Activated gamma-delta T cell (primary cell): ENCODE measurements around the gene TMCO5A.
"Not testable (repeated sequence)": the region's sequence is repeated elsewhere in the genome, so short reads cannot be mapped to it uniquely, and the experiment has no call there.

ENCODE experiments used
- DNase-seq: peaks from one replicate; lab custom pipeline; 2025; lab: John Stamatoyannopoulos, UW
- total RNA-seq, 2 donors: gene quantifications; one replicate each; lab custom pipeline; 2026; lab: John Stamatoyannopoulos, UW

Gene TMCO5A
- 0 to 0.04 reads per million in 2 donors for total RNA-seq

DNA sequence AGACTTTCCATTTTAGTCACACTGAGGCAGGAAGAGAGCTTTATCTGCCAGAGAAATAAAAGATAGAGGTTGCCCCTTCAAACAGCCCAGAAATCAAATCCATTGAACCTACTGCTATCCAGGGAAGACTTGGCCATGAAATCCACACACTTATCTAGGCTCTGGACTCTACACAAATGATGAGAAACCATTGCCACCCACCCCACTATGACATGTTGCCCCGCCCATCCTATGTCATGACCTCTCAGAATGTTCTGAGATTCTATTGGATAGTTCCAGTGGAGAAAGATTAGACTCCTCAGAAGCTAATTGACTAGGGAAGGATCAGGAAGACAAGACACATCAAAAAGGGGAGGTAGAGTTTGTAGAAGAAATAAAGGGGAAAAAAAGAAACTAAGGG lies at the start of gene TMCO5A:
Gene TMCO5A (plus strand): TSS at position 301 of the 400 bp plus-strand sequence. CDS start 1,684 bp downstream, outside the sequence.
- no peak for DNase-seq

GRCh38 chr15:37885651-37886050 lies 48.8 kb upstream of the TMCO5A start:
- no peak for DNase-seq

DNA sequence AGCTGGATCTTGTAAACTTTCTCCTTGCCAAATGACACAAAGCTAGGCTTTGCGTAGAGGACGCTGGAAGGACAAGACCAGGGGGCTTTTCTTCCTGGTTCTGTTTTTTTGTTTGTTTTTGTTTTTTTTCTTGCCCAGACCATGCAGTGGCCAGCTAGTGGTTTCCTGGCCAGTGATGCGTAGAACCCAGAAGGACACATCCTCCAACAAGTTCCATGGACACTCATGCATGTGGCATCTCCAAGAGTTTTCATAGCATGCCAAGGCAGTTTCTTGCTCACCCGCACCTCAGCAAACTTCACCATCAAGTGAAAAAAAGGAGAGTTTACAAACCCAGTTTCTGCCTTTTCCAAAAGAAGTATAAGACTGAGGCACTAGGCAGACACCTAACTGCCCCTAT lies 46.1 kb upstream of the TMCO5A start:
- DNase-seq = no peak

- DNase-seq = no peak
These were observed 42.6 kb upstream of the TMCO5A start for GRCh38 chr15:37891766-37892368.

DNA sequence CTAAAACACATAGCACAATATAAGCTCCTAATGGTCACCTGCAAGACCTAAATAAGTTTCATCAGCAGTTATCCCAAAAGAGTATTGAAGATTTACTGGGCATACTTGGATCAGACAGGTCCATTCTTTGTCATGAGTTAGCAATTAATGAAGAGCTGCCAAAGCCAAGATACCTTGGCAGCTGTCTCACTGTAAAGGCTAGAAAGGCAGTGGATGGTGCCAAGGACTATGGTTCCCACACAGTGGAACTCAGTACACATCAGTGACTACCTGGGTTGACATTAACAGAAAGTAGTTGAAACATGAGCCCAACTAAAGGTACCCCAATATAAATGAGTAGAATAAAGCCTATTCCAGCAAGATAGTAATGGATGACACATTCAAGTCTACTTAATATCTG lies 41.1 kb upstream of the TMCO5A start:
- no peak for DNase-seq

DNA sequence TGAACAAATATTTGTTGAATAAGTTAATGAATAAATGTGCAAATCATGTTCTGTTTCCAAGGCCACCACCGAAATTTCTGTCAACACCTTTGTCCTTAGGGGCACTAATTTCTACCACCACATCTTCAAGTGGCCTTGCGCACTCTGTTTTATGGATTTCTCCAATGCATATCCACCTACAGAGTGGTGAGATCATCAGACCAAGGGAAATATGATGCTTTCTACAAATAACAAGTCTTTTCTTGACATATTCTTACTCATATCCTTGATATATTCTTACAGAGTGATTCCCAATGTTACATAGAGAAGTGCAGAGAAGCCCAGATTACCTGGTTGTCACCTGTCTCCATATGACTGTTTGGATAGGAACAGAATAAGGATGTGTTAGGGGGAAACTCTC lies 36.1 kb upstream of the TMCO5A start:
- DNase-seq = no peak

- no peak for DNase-seq
These were observed 33.9 kb upstream of the TMCO5A start for GRCh38 chr15:37900326-37901221.

DNA sequence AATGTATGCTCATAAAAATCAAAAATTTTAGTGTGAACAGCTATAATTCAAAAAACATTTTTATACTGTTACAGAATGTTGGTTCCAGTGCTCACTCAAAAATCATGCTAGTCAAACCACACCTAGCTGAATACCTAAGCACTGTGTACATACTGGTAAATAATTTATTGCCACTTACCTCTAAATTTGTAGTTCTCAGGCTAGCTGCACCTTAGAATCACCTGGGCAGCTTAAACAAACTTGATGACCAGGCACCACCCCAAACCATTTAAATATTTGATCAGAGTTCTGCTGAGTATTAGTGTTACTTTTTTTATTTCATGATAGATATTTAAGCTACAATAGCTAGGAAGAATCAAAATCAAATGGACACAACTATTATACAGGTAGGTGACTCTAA lies 32.3 kb upstream of the TMCO5A start:
- DNase-seq = no peak

- no peak for DNase-seq
These were observed 30.4 kb upstream of the TMCO5A start for GRCh38 chr15:37903919-37904625.

DNA sequence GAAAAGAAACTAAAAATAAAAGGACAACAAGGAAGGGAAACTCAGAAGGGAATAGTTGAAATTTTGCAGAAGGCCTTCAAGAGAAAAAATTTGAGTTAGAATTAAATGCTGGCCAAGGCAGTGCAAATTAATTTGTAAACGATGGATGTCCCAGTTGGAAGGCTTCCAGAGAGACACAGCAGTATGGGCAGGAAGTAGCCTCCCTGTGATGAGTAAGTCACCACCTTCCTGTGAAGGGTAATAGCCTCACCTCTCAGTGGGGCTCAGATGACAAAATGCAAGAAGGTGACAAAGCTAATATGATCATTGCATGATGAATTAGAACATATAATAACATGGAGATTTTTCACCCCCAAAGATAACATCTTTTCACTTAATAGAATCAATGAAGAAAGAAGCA lies 27.3 kb upstream of the TMCO5A start:
- DNase-seq = no peak

DNA sequence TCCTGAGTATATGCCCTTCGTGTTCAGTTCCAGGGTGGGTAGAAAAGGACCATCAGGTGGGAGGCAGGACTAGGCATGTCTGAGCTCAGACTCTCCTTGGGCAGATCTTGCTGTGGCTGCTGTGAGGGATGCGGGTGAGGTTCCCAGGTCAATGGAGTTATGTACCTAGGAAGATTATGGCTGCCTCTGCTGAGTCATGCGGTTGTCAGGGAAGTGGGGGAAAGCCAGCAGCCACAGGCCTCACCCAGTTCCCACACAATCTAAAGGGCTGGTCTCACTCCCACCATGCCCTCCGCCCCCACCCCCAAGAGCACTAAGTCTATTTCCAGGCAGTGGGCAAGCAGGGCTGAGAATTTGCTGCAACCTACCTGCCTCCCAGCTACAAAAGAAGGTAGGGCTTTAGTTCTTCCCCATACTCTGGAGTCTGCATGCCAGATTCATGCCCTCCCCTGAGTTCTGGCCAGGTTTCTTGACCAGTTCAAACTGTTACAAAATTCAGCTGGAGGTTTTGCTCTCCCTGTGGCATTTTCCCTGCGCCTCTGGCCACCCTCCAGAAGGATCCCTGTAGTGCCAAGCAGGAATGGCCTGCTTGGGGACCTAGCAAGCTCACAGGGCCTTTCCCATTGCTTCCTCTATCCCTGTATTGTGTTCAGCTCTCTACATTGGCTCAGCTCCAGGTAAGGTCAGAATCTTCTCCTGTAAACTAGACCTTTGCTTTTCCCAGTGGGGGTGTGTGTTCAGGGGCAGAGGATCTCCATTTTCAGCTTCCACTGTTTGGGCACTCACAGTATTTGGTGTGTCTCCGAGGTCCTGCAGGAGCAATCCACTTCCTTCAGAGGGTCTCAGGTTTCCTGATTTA lies 12.7 kb upstream of the TMCO5A start:
- no peak for DNase-seq

DNA sequence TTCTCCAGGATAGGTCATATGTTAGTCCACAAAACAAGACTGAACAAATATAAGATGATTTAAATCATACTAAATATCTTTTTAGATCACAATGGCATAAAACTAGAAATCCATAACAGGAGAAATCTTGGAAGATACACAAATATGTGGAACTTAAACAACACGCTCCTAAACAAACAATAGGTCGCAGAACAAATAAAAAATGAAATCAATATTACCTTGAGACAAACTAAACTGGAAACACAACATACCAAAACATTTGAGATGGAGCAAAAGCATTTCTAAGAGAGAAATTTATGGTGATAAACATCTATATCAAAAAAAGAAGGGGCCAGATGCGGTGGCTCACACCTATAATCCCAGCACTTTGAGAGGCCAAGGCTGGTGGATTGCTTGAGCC lies 8.3 kb upstream of the TMCO5A start:
- DNase-seq = no peak

DNA sequence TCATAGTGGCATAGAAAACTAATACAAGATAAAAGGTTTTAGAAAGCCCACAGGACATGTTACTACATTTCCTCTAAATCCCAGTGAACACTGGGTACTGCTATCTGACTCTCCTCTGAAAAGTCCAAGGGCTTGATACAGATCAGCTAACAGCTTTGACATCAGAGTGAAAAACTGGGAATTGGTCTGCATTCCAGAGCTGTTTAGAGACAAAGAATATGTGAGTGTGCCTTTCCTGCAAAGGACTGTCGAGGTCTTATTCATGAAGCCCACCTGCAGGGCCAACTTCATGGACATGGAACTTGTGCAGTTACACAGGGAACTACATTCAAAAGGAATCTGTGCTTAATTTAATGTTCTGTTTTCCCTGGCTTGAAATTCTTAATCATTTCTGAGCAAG lies 5.2 kb upstream of the TMCO5A start:
- no peak for DNase-seq

DNA sequence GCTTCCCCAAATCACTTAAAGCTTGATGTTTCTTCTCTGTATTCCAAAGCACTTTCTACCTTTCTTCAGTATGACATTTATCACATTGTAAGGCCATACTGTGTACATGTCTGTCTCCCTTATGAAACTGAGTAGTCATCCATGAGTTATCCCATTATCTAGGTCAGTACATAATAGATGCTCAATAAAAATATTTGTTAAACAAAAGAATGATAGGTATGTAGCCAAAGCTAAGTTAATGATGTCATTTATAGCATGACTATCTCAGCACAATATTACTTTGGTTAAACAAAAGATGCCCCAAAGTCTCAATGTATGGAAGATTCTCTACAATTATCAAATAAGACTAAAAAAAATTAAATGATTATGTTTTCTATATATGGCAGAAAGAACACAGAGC lies 3.1 kb upstream of the TMCO5A start:
- DNase-seq = no peak

DNA sequence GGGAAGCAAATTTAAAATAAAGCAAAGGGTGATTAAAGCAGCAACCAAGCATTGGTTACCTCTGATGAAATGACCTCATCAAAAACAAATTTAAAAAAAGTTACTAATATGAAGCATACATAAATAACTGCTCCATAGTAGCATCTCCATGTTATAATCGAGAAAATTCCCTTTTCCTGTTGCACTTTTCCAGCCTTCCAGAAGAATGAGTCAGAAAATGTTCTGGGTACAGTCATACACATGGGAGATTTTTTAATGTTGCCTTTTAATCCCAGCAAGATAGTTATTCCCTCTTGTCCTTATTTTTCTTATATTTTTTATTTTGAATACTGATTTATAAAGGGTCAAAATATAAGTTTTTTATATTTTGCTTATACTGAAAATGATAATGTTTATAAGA lies 2.6 kb upstream of the TMCO5A start:
- no peak for DNase-seq

- DNase-seq = no peak
These were observed 1.9 kb upstream of the TMCO5A start for GRCh38 chr15:37932549-37932948.

DNA sequence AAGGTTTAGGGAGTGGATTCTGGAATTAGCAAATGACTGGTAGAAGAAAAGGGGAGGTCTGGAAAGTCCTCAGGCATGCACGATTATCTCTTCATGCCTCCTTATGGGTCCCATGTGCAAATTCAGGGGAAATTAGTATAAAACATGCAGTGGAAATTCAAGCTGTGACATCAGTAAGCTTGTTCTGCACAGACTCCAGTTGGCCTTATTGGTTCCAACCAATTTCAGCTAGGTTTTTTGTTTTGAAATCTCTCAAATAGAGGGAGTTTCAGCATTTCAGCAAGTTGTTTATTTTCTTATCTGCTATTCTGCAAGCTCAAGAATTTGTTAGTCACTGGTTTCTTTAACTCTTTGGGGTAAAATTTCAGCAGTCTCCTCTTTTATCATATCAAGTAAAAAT lies 774 bp upstream of the TMCO5A start:
- DNase-seq = no peak

GRCh38 chr15:37940876-37941275 lies 6.4 kb downstream of the TMCO5A start:
- DNase-seq = no peak

GRCh38 chr15:37941779-37942178 lies 7.3 kb downstream of the TMCO5A start:
- DNase-seq = no peak

DNA sequence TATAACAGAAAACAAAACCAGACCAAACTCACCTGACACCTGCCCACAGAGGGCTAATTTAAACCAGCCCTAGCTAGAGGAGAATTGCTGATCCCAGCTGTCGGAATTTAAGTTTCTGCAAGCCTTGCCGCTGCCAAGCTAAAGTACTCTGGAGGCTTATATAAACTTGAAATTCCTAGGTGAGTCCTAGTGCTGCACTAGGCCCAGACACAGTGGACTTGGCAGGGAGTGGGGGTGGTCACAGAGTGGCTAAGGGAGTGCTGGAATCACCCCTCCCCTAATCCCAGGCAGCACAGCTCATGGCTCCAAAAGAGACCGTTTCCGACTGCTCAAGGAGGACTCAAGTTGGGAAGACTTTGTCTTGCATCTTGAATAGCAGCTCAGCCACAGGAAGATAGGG lies 17.6 kb downstream of the TMCO5A start:
- no peak for DNase-seq

GRCh38 chr15:37960742-37961141 lies 26.3 kb downstream of the TMCO5A start:
- not testable (repeated sequence) for DNase-seq

GRCh38 chr15:37967788-37968187 lies 33.3 kb downstream of the TMCO5A start:
- no peak for DNase-seq
